GM08714 (cell line): ENCODE results near the gene NDUFS3.

Experiments used
- H3K4me3 ChIP-seq: fragments of 200-500 bp; sonication (Bioruptor generic); 2 replicates; pipeline ENCODE4 v1.5.1; 2014; ENCODE audit warnings: mild to moderate bottlenecking, low read length, inconsistent platforms
- ZNF274 ChIP-seq: IDR thresholded peaks from 2 replicates; pipeline ENCODE4 v1.6.1; 2012; ENCODE audit warnings: mild to moderate bottlenecking, low read depth, low read length

NDUFS3 gene

DNA sequence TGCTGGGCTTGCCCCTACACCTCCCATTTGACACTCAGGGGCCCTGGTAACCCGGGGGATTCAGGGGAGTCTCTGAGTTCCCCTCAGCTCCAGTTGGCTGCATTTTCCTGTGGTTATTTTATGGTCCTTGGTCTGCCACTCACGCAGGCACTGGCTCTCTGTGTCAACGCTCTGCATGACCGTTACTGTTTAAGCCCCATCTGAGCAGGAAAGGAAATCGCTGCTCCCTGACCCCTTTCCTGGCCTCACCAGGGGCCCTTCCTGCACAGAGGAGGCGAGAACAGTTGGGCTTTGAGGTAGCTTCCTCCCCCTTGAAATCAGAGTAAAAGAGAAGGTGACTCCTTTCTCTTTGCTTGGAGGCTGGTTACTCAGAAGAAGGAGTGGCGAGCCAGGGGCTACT is 12.9 kb downstream of the NDUFS3 start:
- TF ChIP-seq ZNF274: no peak
- H3K4me3 ChIP-seq: no peak overlapping the region

DNA sequence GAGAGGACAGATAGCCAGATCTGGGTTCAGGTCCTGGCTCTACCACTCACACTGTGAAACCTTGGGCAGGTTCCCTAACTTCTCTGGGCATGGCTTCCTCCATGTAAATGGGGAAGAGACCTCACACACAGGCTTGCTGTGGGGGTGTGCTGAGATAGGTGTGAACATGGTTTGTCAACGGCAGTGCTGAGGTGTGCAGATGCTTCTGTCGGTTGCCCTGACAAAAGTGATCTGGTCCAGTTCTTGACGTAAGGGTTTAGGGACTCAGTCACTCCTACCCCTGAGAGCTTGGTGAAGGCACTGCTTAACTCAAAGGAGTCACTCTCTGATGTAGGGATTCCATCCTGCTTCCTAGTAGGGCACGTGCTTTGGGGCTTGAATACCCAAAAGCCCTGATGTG is 13.4 kb downstream of the NDUFS3 start:
- TF ChIP-seq ZNF274: no peak
- H3K4me3 ChIP-seq: no peak overlapping the region

GRCh38 chr11:47592970-47593369 is 14.1 kb downstream of the NDUFS3 start:
- no peak for TF ChIP-seq ZNF274
- no peak overlapping the region for H3K4me3 ChIP-seq

DNA sequence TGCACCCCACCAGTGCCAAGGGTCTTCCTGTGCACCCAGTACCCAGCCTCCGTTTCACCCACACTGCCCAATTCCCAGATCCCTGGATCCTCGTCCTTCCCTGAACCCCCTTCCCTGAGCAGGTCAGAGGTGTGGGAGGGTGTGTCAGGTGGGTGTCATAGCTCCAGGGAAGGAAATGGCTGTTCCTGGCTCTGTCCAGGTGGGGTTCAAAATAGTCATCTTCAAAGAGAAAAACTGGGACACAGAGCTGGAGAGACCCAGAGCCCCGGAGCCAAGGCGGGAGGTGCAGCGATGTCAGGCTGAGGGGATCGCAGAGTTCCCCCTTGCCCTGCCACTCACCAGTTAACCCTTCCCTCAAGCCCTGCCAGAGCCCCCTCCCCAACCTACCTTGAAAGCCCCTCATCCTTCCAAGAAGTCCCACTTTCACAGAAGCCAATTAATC is 14.6 kb downstream of the NDUFS3 start:
- TF ChIP-seq ZNF274: no peak

GRCh38 chr11:47593934-47594855 is 15.3 kb downstream of the NDUFS3 start, which contains the start of gene C1QTNF4:
Gene C1QTNF4, minus strand, starts transcription at chr11:47594411. Its CDS starts 3,601 bp downstream, at chr11:47590810.
- no peak within 1 kb of the TSS for H3K4me3 ChIP-seq
- TF ChIP-seq ZNF274: no peak

More for the DNA sequence above, 14.6 kb downstream of the NDUFS3 start:
- H3K4me3 ChIP-seq: no peak overlapping the region

- no peak overlapping the region for H3K4me3 ChIP-seq
- TF ChIP-seq ZNF274: no peak
Observed at GRCh38 chr11:47595029-47595428, 16.2 kb downstream of the NDUFS3 start.

- TF ChIP-seq ZNF274: no peak
- no peak overlapping the region for H3K4me3 ChIP-seq
Observed at GRCh38 chr11:47595967-47596366, 17.1 kb downstream of the NDUFS3 start.

GRCh38 chr11:47599902-47600301 is 21.0 kb downstream of the NDUFS3 start:
- TF ChIP-seq ZNF274: no peak
- H3K4me3 ChIP-seq: no peak overlapping the region

GRCh38 chr11:47603295-47603694 is 24.4 kb downstream of the NDUFS3 start:
- no peak for TF ChIP-seq ZNF274
- no peak overlapping the region for H3K4me3 ChIP-seq

DNA sequence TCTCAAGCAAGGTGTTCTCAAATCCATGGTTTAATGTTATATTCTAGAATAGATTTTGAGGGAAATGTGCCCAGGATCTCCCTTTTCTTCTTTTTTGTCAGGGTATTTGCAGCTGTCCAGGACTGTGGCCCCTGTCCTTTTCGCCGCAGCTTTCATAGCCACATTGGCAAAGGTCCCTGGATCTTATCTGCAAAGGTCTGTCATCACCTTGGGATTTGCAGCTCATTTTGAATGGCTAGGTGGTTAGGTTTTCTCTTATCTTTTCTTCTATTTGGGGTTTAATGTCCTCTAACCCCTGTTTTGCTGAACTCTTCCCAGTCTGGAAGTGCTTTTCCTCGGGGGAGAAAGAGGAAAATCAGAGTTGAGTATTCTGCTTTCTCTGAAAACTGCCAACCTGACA is 27.0 kb downstream of the NDUFS3 start:
- no peak for TF ChIP-seq ZNF274
- H3K4me3 ChIP-seq: no peak overlapping the region

DNA sequence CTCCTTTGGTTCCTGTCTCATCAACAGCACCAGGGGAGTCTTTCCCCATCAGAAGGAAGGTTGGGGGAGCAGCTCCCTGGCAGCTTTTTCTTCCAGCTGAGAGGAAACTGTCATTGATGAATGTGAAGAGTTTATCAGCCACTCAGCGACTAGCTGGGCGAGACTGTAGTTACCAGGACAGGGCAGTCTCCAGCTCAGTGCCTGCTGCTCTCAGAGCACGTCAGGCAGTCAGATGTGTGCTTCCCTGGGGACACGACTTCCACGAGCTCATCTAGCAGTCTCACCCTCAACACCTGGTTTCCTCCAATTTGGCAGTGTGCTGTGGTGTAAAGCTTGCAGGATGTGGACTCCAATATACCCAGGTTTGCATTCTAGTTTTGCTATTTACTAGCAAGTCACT is 27.9 kb downstream of the NDUFS3 start:
- H3K4me3 ChIP-seq: no peak overlapping the region
- no peak for TF ChIP-seq ZNF274

DNA sequence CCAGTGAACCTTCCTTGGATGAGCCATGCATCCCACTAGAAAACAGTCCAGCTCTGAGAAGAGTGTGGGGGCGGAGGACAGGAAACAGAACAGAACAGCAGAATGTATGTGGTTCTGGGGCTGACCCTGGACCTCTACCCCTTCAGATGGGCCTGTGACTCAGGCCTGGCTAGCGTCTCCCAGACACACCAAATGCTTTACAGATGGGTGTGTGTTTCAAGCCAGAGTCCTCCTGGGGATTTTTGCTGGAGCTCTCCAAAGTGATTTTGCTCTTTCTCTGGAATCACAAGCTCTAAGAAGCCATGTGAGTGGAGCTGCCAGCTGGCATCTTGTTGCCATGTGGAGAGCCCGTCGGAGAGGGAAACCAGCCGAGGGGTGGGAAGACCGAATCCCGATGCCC is 28.5 kb downstream of the NDUFS3 start:
- H3K4me3 ChIP-seq: no peak overlapping the region
- TF ChIP-seq ZNF274: no peak

DNA sequence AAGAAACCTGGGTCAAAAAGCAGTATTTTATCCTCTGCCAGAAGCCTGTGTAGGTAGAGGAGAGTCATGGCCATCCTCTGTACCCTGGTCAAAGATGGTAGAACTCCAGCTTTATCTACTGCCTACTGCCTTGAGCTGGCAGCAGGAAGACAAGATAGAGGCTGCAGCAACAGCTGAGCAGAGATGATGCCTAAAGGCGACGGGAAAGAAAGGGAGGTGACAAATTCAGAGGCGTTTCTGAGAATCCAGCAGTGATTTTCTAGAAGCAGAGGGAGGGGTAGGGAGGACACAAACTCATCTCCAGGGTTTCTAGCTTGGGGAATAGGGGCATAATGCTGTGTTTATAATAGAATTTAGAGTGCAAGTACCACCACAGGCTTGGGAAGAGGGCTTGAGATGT is 30.8 kb downstream of the NDUFS3 start:
- no peak for TF ChIP-seq ZNF274

DNA sequence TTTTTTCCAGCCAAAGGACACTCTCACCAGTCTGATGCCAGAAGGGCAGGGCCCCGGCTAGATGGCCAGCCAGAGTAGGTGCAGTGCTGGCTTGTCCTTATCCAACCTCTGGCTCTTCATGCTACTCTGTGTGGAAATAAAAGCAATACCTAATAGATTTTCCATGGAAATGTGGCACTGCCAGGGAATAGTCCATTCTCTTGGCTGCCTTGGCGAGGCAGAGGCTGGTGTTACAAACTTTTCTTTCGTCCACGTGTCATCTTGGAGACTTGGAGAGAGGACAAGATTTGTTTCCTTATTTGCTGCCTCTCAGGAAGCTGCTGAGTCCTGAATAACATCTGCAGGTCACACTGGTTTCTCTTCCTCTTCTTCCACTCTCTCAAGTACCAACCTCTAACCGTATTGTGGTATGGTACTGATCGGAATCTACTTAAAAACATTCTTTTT is 32.5 kb downstream of the NDUFS3 start:
- no peak for TF ChIP-seq ZNF274
- H3K4me3 ChIP-seq: no peak overlapping the region

More for the DNA sequence above, 30.8 kb downstream of the NDUFS3 start:
- H3K4me3 ChIP-seq: no peak overlapping the region

DNA sequence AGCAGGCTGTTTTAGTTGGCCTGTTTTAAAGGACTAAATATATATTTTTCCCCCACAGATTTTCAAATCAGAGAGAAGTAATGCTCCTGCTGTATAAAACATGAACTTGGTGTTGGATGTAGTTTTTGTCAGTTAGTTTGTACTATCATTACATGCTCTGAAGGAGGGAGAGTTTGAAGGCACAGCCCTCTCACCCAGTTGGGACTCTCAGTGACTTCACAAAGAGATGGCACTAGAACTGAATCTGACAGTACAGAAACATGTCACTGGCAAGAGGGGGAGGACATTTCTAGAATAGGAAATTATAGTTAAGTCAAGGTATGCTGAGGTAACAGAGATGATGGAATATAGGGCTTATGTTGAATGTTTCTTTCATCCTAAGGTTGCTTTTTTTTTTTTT is 36.4 kb downstream of the NDUFS3 start:
- H3K4me3 ChIP-seq: no peak overlapping the region
- TF ChIP-seq ZNF274: no peak
